H9 (cell line): Measurements from ENCODE around the gene ZNF25. TPM values are rescaled to one million over a fixed set of nuclear protein-coding genes. Genes with fewer than 3 reads are reported as not detected.
"Not testable (repeated sequence)": the region's sequence is repeated elsewhere in the genome, so short reads cannot be mapped to it uniquely, and the experiment has no call there.

Experiments used
- DNase-seq: peaks from one replicate; pipeline ENCODE4 v3.0.0-alpha.2; 2017
- H2AFZ ChIP-seq: one replicate; pipeline ENCODE4 v1.6.1; 2013; ENCODE audit warnings: mild to moderate bottlenecking, low read length, control low read depth, moderate library complexity
- H2AK5ac ChIP-seq: 2 replicates; pipeline ENCODE4 v1.6.1; 2013; ENCODE audit warnings: low read length, control low read depth, mixed read lengths; ENCODE audit not compliant: insufficient read length
- H2BK120ac ChIP-seq: one replicate; pipeline ENCODE4 v1.6.1; 2013; ENCODE audit warnings: low read depth, mild to moderate bottlenecking, low read length, control low read depth, inconsistent platforms; ENCODE audit not compliant: poor library complexity, severe bottlenecking
- H2BK12ac ChIP-seq: 2 replicates; pipeline ENCODE4 v1.6.1; 2013; ENCODE audit warnings: low read length, control low read depth, mixed read lengths, low read depth; ENCODE audit not compliant: insufficient read length
- H2BK15ac ChIP-seq: 2 replicates; pipeline ENCODE4 v1.6.1; 2013; ENCODE audit warnings: low read depth, low read length, control low read depth
- H2BK20ac ChIP-seq: one replicate; pipeline ENCODE4 v1.6.1; 2013; ENCODE audit warnings: low read depth, mild to moderate bottlenecking, low read length, control low read depth, inconsistent platforms; ENCODE audit not compliant: poor library complexity, severe bottlenecking
- H2BK5ac ChIP-seq: 2 replicates; pipeline ENCODE4 v1.6.1; 2013; ENCODE audit warnings: low read length, control low read depth, mixed read lengths; ENCODE audit not compliant: insufficient read length
- H3K14ac ChIP-seq: 2 replicates; pipeline ENCODE4 v1.6.1; 2013; ENCODE audit warnings: low read length, control low read depth; ENCODE audit not compliant: insufficient read depth
- H3K18ac ChIP-seq: 2 replicates; pipeline ENCODE4 v1.6.1; 2013; ENCODE audit warnings: low read depth, mild to moderate bottlenecking, mixed read lengths, low read length, control low read depth; ENCODE audit not compliant: insufficient read length
- H3K23ac ChIP-seq: 2 replicates; pipeline ENCODE4 v1.6.1; 2013; ENCODE audit warnings: low read length, control low read depth, mixed read lengths, low read depth; ENCODE audit not compliant: insufficient read length
- H3K23me2 ChIP-seq: 2 replicates; pipeline ENCODE4 v1.6.1; 2013; ENCODE audit warnings: low read depth, mild to moderate bottlenecking, mixed read lengths, low read length, control low read depth; ENCODE audit not compliant: insufficient read length, poor library complexity, severe bottlenecking
- H3K27ac ChIP-seq: 2 replicates; pipeline ENCODE4 v1.5.1; 2013; ENCODE audit warnings: low read length, control low read depth, mixed read lengths, low read depth; ENCODE audit not compliant: insufficient read length
- H3K27me3 ChIP-seq: 2 replicates; pipeline ENCODE4 v1.6.1; 2013; ENCODE audit warnings: low read length, control low read depth, inconsistent platforms; ENCODE audit not compliant: insufficient read depth
- H3K4ac ChIP-seq: 2 replicates; pipeline ENCODE4 v1.6.1; 2013; ENCODE audit warnings: low read depth, mild to moderate bottlenecking, control low read depth, inconsistent platforms, low read length, moderate library complexity
- H3K4me1 ChIP-seq: 2 replicates; pipeline ENCODE4 v1.6.1; 2013; ENCODE audit warnings: low read length, control low read depth, inconsistent platforms; ENCODE audit not compliant: insufficient read depth
- H3K4me2 ChIP-seq: 2 replicates; pipeline ENCODE4 v1.6.1; 2013; ENCODE audit warnings: low read length, control low read depth, mixed read lengths; ENCODE audit not compliant: insufficient read length, insufficient read depth
- H3K56ac ChIP-seq: 2 replicates; pipeline ENCODE4 v1.6.1; 2013; ENCODE audit warnings: low read depth, mild to moderate bottlenecking, mixed read lengths, low read length, control low read depth; ENCODE audit not compliant: insufficient read length
- H3K79me1 ChIP-seq: 2 replicates; pipeline ENCODE4 v1.6.1; 2013; ENCODE audit warnings: low read depth, mild to moderate bottlenecking, moderate library complexity, low read length, control low read depth, inconsistent platforms; ENCODE audit not compliant: insufficient read depth, poor library complexity, severe bottlenecking
- H3K79me2 ChIP-seq: 2 replicates; pipeline ENCODE4 v1.6.1; 2013; ENCODE audit warnings: low read length, control low read depth, inconsistent platforms; ENCODE audit not compliant: insufficient read depth
- H3K9ac ChIP-seq: 2 replicates; pipeline ENCODE4 v1.6.1; 2013; ENCODE audit warnings: low read length, control low read depth, mixed read lengths; ENCODE audit not compliant: insufficient read length; ENCODE audit errors: extremely low read depth
- H3K9me3 ChIP-seq: one replicate; pipeline ENCODE4 v1.6.1; 2013; ENCODE audit warnings: low read depth, low read length, inconsistent platforms; ENCODE audit not compliant: control insufficient read depth
- H3T11ph ChIP-seq: one replicate; pipeline ENCODE4 v1.6.1; 2013; ENCODE audit warnings: mild to moderate bottlenecking, low read length, control low read depth, inconsistent platforms
- H4K20me1 ChIP-seq: one replicate; pipeline ENCODE4 v1.6.1; 2013; ENCODE audit not compliant: control insufficient read depth, insufficient read length, insufficient read depth
- H4K5ac ChIP-seq: 2 replicates; pipeline ENCODE4 v1.6.1; 2013; ENCODE audit warnings: low read depth, mild to moderate bottlenecking, mixed read lengths, low read length, control low read depth; ENCODE audit not compliant: insufficient read length
- H4K8ac ChIP-seq: replicated peaks from 2 replicates; pipeline ENCODE4 v1.6.1; 2013; ENCODE audit warnings: low read length, control low read depth, mixed read lengths, low read depth; ENCODE audit not compliant: insufficient read length
- H4K91ac ChIP-seq: 2 replicates; pipeline ENCODE4 v1.6.1; 2013; ENCODE audit warnings: low read depth, mild to moderate bottlenecking, moderate library complexity, mixed read lengths, low read length, control low read depth; ENCODE audit not compliant: insufficient read length
- H3K27ac Mint-ChIP-seq, 3 experiments: 2 replicates in 2 of 3; 3 replicates in 1 of 3; pipeline ENCODE4 v1.8.0; 2020 to 2021; ENCODE audit warnings: mixed read lengths in 3 of 3, mild to moderate bottlenecking in 1 of 3, moderate library complexity in 1 of 3
- H3K27me3 Mint-ChIP-seq: 2 replicates; pipeline ENCODE4 v1.8.0; 2021; ENCODE audit warnings: low read depth, mild to moderate bottlenecking, moderate library complexity, mixed read lengths
- H3K36me3 Mint-ChIP-seq, 3 experiments: 2 replicates in 2 of 3; 3 replicates in 1 of 3; pipeline ENCODE4 v1.8.0; 2020 to 2021; ENCODE audit warnings: low read depth in 3 of 3, mixed read lengths in 3 of 3; ENCODE audit not compliant: insufficient read depth in 1 of 3
- H3K4me1 Mint-ChIP-seq, 2 experiments: 2 replicates each; pipeline ENCODE4 v1.8.0; 2020; ENCODE audit warnings: mixed read lengths in 2 of 2
- H3K4me3 Mint-ChIP-seq, 2 experiments: 2 replicates in 1 of 2; 3 replicates in 1 of 2; pipeline ENCODE4 v1.8.0; 2020 to 2021; ENCODE audit warnings: mild to moderate bottlenecking in 2 of 2, mixed read lengths in 2 of 2, moderate library complexity in 1 of 2
- H3K9me3 Mint-ChIP-seq, 2 experiments: 2 replicates in 1 of 2; 3 replicates in 1 of 2; pipeline ENCODE4 v1.8.0; 2020; ENCODE audit warnings: mild to moderate bottlenecking in 2 of 2, mixed read lengths in 2 of 2, moderate library complexity in 1 of 2
- WGBS: extraction: QIAGEN DNeasy Blood & Tissue Kit; methylation state at CpG from one replicate; pipeline ENCODE4 v1.1.7; 2013; ENCODE audit warnings: missing lambda C conversion rate, low lambda C conversion rate, mixed read lengths; ENCODE audit not compliant: insufficient read length; ENCODE audit errors: extremely low coverage; 5-methylcytosine and 5-hydroxymethylcytosine counted together
- total RNA-seq: library from RNA; stranded (reverse); gene quantifications from 2 replicates; pipeline ENCODE4 v1.2.1, GENCODE V29; 2021
- TF ChIP-seq, protein P1 (sequence below): fragments of 200-600 bp; sonication (generic); conservative IDR thresholded peaks from 3 replicates; pipeline ENCODE4 v1.8.0; 2021; ENCODE audit warnings: antibody characterized with exemption, mild to moderate bottlenecking

The ZNF25 gene
- total RNA-seq, 1 experiment from 2014 or later = 0.83 TPM

GRCh38 chr10:37930423-37930822, 46.0 kb downstream of the ZNF25 start:
- no peak overlapping the region for H3K4me2 ChIP-seq
- H2AK5ac ChIP-seq = no peak overlapping the region
- no peak overlapping the region for H3K4ac ChIP-seq
- H3K9me3 ChIP-seq = peaks cover 50% of the 10 kb centered on the region
- H3K36me3 Mint-ChIP-seq = peaks cover 0 to 20% (median 9%) of the 10 kb centered on the region in 3 experiments; a peak in 4 of 7 replicates
- H3K79me2 ChIP-seq = no peaks in the 10 kb centered on the region
- no peak overlapping the region for H3T11ph ChIP-seq
- H2BK5ac ChIP-seq = no peak overlapping the region
- peaks cover 2% of the 10 kb centered on the region for H3K27me3 Mint-ChIP-seq
- H3K9ac ChIP-seq = no peak overlapping the region
- DNase-seq = no peak
- no peak overlapping the region for H2BK20ac ChIP-seq
- WGBS = no CpG with 5 or more reads among the region's 2 CpGs
- H3K4me3 Mint-ChIP-seq = no peak overlapping the region
- H4K5ac ChIP-seq = no peak overlapping the region
- no peak overlapping the region for H3K27ac Mint-ChIP-seq
- peaks cover 82 to 85% of the 10 kb centered on the region in 2 experiments for H3K9me3 Mint-ChIP-seq
- no peaks in the 10 kb centered on the region for H3K4me1 Mint-ChIP-seq
- no peak overlapping the region for H2BK12ac ChIP-seq
- H2BK15ac ChIP-seq = no peak overlapping the region
- H3K56ac ChIP-seq = no peak overlapping the region
- no peak overlapping the region for H2BK120ac ChIP-seq
- TF ChIP-seq, protein P1, sequence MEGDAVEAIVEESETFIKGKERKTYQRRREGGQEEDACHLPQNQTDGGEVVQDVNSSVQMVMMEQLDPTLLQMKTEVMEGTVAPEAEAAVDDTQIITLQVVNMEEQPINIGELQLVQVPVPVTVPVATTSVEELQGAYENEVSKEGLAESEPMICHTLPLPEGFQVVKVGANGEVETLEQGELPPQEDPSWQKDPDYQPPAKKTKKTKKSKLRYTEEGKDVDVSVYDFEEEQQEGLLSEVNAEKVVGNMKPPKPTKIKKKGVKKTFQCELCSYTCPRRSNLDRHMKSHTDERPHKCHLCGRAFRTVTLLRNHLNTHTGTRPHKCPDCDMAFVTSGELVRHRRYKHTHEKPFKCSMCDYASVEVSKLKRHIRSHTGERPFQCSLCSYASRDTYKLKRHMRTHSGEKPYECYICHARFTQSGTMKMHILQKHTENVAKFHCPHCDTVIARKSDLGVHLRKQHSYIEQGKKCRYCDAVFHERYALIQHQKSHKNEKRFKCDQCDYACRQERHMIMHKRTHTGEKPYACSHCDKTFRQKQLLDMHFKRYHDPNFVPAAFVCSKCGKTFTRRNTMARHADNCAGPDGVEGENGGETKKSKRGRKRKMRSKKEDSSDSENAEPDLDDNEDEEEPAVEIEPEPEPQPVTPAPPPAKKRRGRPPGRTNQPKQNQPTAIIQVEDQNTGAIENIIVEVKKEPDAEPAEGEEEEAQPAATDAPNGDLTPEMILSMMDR = no peak
- H3K79me1 ChIP-seq = no peaks in the 10 kb centered on the region
- H3K23ac ChIP-seq = no peak overlapping the region
- H4K20me1 ChIP-seq = no peaks in the 10 kb centered on the region
- no peak overlapping the region for H3K14ac ChIP-seq
- no peak overlapping the region for H3K18ac ChIP-seq
- no peak overlapping the region for H2AFZ ChIP-seq
- no peaks in the 10 kb centered on the region for H3K23me2 ChIP-seq
- no peak overlapping the region for H4K91ac ChIP-seq
- H3K4me1 ChIP-seq = no peaks in the 10 kb centered on the region
- H3K27ac ChIP-seq = no peak overlapping the region
- H4K8ac ChIP-seq = no peak overlapping the region
- no peaks in the 10 kb centered on the region for H3K27me3 ChIP-seq

DNA sequence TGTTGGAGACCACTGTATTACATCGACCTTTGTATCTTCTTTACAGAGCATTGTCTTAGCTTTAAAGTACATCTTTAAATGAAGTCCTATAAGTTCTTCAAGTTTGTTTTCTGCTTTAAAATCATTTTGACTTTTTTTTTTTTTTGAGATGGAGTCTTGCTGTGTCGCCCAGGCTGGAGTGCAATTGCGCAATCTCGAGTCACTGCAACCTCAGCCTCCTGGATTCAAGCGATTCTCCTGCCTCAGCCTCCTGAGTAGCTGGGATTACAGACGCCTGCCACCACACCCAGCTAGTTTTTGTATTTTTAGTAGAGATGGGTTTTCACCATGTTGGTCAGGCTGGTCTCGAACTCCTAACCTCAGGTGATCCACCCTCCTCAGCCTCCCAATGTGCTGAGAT, 68.3 kb downstream of the ZNF25 start:
- not testable (repeated sequence) for H3K27me3 Mint-ChIP-seq, H3T11ph ChIP-seq, DNase-seq, H3K4me1 ChIP-seq, H2BK15ac ChIP-seq, H2AFZ ChIP-seq, H3K27ac Mint-ChIP-seq, H3K14ac ChIP-seq, H3K27me3 ChIP-seq, H4K91ac ChIP-seq, H2BK20ac ChIP-seq, H3K18ac ChIP-seq, H3K23me2 ChIP-seq, H3K23ac ChIP-seq, H3K56ac ChIP-seq, H4K5ac ChIP-seq, H2BK5ac ChIP-seq, H2BK120ac ChIP-seq, H3K4me1 Mint-ChIP-seq, H2BK12ac ChIP-seq, H3K4me2 ChIP-seq, H3K27ac ChIP-seq, H3K79me2 ChIP-seq, H3K79me1 ChIP-seq, H3K4me3 Mint-ChIP-seq, H2AK5ac ChIP-seq, H4K8ac ChIP-seq, H4K20me1 ChIP-seq, H3K4ac ChIP-seq, H3K9ac ChIP-seq
- peaks cover 21% of the 10 kb centered on the region for H3K9me3 ChIP-seq
- Mint-ChIP-seq H3K9me3 (peaks cover 86 to 87% of the 10 kb centered on the region in 2 experiments), H3K36me3 (peaks cover 0 to 11% (median 3%) of the 10 kb centered on the region in 3 experiments; a peak in 5 of 7 replicates)
- no CpG with 5 or more reads among the region's 7 CpGs for WGBS
